Natural killer cell (primary cell): Measurements from ENCODE around the gene ZYG11A. TPM values are rescaled to one million over a fixed set of nuclear protein-coding genes. Genes with fewer than 3 reads are reported as not detected.

Experiments used
- ATAC-seq, 3 donors: fragments of 150-1000 bp in 2 of 3; fragments of 200-7000 bp in 1 of 3; cut with Tn5 transposase; 1 replicate in 1 of 3; 2 replicates in 2 of 3; pipeline ENCODE4 v1.10.0; 2021; ENCODE audit warnings: mild to moderate bottlenecking in 2 of 3, moderate library complexity in 2 of 3
- DNase-seq, 2 donors: peaks; one replicate each; pipeline versions ENCODE4 v3.0.0 to v3.0.0-alpha.2; 2013 to 2021; ENCODE audit warnings: mixed read lengths in 1 of 2
- H3K27ac ChIP-seq: one replicate; pipeline ENCODE4 v1.5.1; 2013; ENCODE audit warnings: mild to moderate bottlenecking, low read length
- H3K27me3 ChIP-seq: one replicate; pipeline ENCODE4 v1.6.1; 2013; ENCODE audit warnings: low read length; ENCODE audit not compliant: control insufficient read depth, insufficient read depth
- H3K36me3 ChIP-seq: one replicate; pipeline ENCODE4 v1.6.1; 2013; ENCODE audit warnings: low read length; ENCODE audit not compliant: control insufficient read depth, insufficient read depth
- H3K4me1 ChIP-seq: one replicate; pipeline ENCODE4 v1.6.1; 2013; ENCODE audit warnings: low read length; ENCODE audit not compliant: control insufficient read depth, insufficient read depth
- H3K4me3 ChIP-seq: one replicate; pipeline ENCODE4 v1.5.1; 2013; ENCODE audit warnings: low read length
- H3K9me3 ChIP-seq: one replicate; pipeline ENCODE4 v1.6.1; 2013; ENCODE audit warnings: low read length; ENCODE audit not compliant: control insufficient read depth, insufficient read depth
- H3K27ac Mint-ChIP-seq, 2 donors: one replicate each; pipeline ENCODE4 v1.8.0; 2022; ENCODE audit warnings: mild to moderate bottlenecking in 2 of 2, mixed read lengths in 2 of 2, moderate library complexity in 1 of 2
- H3K27me3 Mint-ChIP-seq, 2 donors: one replicate each; pipeline ENCODE4 v1.8.0; 2022; ENCODE audit warnings: low read depth in 2 of 2, mixed read lengths in 2 of 2
- H3K36me3 Mint-ChIP-seq: one replicate; pipeline ENCODE4 v1.8.0; 2022; ENCODE audit warnings: mixed read lengths
- H3K4me1 Mint-ChIP-seq, 2 donors: one replicate each; pipeline ENCODE4 v1.8.0; 2022; ENCODE audit warnings: mixed read lengths in 2 of 2
- H3K4me3 Mint-ChIP-seq: one replicate; pipeline ENCODE4 v1.8.0; 2022; ENCODE audit warnings: mild to moderate bottlenecking, moderate library complexity, mixed read lengths
- H3K9me3 Mint-ChIP-seq, 2 donors: one replicate each; pipeline ENCODE4 v1.8.0; 2022; ENCODE audit warnings: mixed read lengths in 2 of 2
- WGBS: methylation state at CpG from one replicate; pipeline ENCODE4 v1.1.7; 2013; ENCODE audit warnings: missing lambda C conversion rate; ENCODE audit not compliant: insufficient coverage; 5-methylcytosine and 5-hydroxymethylcytosine counted together
- intact Hi-C: fragments of 100-400 bp; cut with micrococcal nuclease; formaldehyde crosslinking; loops from one replicate; pipeline ENCODE4 v1.14.2; 2022
- total RNA-seq, 4 donors: library from RNA; stranded (reverse); fragments of 120-200 nt in 1 of 4; gene quantifications; one replicate each; pipeline versions ENCODE4 v1.2.3 to v1.2.4, GENCODE V29; 2013 to 2022
- TF ChIP-seq, protein P1 (sequence below): fragments of 200-600 bp; IDR thresholded peaks from one replicate; pipeline ENCODE4 v1.8.0; 2022; ENCODE audit warnings: antibody characterized with exemption

The ZYG11A gene
- total RNA-seq, 3 donors from 2014 or later (not counting 1 experiment from before 2014, with no cell fraction given): 0.58 TPM; not detected in 2

GRCh38 chr1:52848423-52848822, 5.9 kb downstream of the ZYG11A start:
- Mint-ChIP-seq H3K27ac (no peak overlapping the region), H3K36me3 (no peaks in the 10 kb centered on the region), H3K27me3 (peaks cover 14 to 24% of the 10 kb centered on the region in 2 donors), H3K9me3 (no peaks in the 10 kb centered on the region), H3K4me1 (peaks cover 0 to 4% of the 10 kb centered on the region in 2 donors), H3K4me3 (no peak overlapping the region)
- Histone ChIP-seq H3K9me3 (no peaks in the 10 kb centered on the region), H3K36me3 (no peaks in the 10 kb centered on the region), H3K27ac (no peak overlapping the region), H3K27me3 (peaks cover 8% of the 10 kb centered on the region), H3K4me3 (no peak overlapping the region), H3K4me1 (peaks cover 2% of the 10 kb centered on the region)
- intact Hi-C loops: loop anchor here (10.0 kb wide), 1 partner anchor 336 kb away; no protein-coding TSS in a partner anchor
- ATAC-seq: no peak
- TF ChIP-seq, protein P1, sequence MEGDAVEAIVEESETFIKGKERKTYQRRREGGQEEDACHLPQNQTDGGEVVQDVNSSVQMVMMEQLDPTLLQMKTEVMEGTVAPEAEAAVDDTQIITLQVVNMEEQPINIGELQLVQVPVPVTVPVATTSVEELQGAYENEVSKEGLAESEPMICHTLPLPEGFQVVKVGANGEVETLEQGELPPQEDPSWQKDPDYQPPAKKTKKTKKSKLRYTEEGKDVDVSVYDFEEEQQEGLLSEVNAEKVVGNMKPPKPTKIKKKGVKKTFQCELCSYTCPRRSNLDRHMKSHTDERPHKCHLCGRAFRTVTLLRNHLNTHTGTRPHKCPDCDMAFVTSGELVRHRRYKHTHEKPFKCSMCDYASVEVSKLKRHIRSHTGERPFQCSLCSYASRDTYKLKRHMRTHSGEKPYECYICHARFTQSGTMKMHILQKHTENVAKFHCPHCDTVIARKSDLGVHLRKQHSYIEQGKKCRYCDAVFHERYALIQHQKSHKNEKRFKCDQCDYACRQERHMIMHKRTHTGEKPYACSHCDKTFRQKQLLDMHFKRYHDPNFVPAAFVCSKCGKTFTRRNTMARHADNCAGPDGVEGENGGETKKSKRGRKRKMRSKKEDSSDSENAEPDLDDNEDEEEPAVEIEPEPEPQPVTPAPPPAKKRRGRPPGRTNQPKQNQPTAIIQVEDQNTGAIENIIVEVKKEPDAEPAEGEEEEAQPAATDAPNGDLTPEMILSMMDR: no peak
- 96% methylated on average over 3 of the region's 5 CpGs for WGBS
- DNase-seq: no peak

DNA sequence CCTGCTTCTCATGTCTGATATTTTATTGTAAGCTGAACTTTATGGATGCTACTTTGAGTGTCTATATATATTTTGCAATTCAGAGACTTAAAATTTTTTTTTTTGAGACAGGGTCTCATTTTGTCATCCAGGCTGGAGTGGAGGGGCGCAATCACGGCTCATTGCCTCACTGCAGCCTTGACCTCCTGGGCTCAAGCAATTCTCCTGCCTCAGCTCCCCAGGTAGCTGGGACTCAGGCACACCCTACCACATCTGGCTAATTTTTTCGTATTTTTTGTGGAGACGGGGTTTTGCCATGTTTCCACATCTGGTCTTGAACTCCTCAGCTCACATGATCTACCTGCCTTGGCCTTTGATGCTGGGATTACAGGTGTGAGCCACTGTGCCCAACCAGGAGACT, 8.4 kb downstream of the ZYG11A start:
- H3K4me3 ChIP-seq: no peak overlapping the region
- TF ChIP-seq, protein P1: no peak
- Mint-ChIP-seq H3K27ac (no peak overlapping the region), H3K9me3 (no peaks in the 10 kb centered on the region), H3K4me1 (no peaks in the 10 kb centered on the region), H3K4me3 (no peak overlapping the region), H3K27me3 (peaks cover 0 to 10% of the 10 kb centered on the region in 2 donors), H3K36me3 (no peaks in the 10 kb centered on the region)
- WGBS: 94% methylated on average over 4 of the region's 4 CpGs
- no peaks in the 10 kb centered on the region for H3K4me1 ChIP-seq
- H3K9me3 ChIP-seq: no peaks in the 10 kb centered on the region
- no peak for ATAC-seq
- no peaks in the 10 kb centered on the region for H3K36me3 ChIP-seq
- DNase-seq: no peak
- no peaks in the 10 kb centered on the region for H3K27me3 ChIP-seq
- intact Hi-C loops: no loop called here
- no peak overlapping the region for H3K27ac ChIP-seq

GRCh38 chr1:52852854-52853253, 10.3 kb downstream of the ZYG11A start:
- 100% methylated on average over 1 of the region's 2 CpGs for WGBS
- TF ChIP-seq, protein P1: no peak

GRCh38 chr1:52855584-52855983, 13.0 kb downstream of the ZYG11A start:
- DNase-seq (no peak), ATAC-seq (no peak)
- Mint-ChIP-seq H3K36me3 (no peaks in the 10 kb centered on the region), H3K27ac (no peak overlapping the region), H3K4me1 (no peaks in the 10 kb centered on the region), H3K4me3 (no peak overlapping the region), H3K27me3 (peaks cover 0 to 2% of the 10 kb centered on the region in 2 donors), H3K9me3 (no peaks in the 10 kb centered on the region)
- WGBS: 78% methylated on average over 1 of the region's 4 CpGs
- Histone ChIP-seq H3K27me3 (no peaks in the 10 kb centered on the region), H3K36me3 (no peaks in the 10 kb centered on the region), H3K27ac (no peak overlapping the region), H3K9me3 (no peaks in the 10 kb centered on the region), H3K4me3 (no peak overlapping the region), H3K4me1 (no peaks in the 10 kb centered on the region)
- TF ChIP-seq, protein P1: no peak
- intact Hi-C loops: no loop called here

More at GRCh38 chr1:52852854-52853253, 10.3 kb downstream of the ZYG11A start:
- Histone ChIP-seq H3K36me3 (no peaks in the 10 kb centered on the region), H3K9me3 (no peaks in the 10 kb centered on the region), H3K27ac (no peak overlapping the region), H3K4me1 (no peaks in the 10 kb centered on the region), H3K4me3 (no peak overlapping the region), H3K27me3 (no peaks in the 10 kb centered on the region)
- peaks cover 0 to 5% of the 10 kb centered on the region in 2 donors for H3K27me3 Mint-ChIP-seq
- DNase-seq: no peak
- H3K4me3 Mint-ChIP-seq: no peak overlapping the region
- no peak for ATAC-seq
- no peaks in the 10 kb centered on the region for H3K36me3 Mint-ChIP-seq
- intact Hi-C loops: no loop called here
- no peaks in the 10 kb centered on the region for H3K4me1 Mint-ChIP-seq
- no peak overlapping the region for H3K27ac Mint-ChIP-seq
- no peaks in the 10 kb centered on the region for H3K9me3 Mint-ChIP-seq
